Uterus (tissue), 2 donors: Measurements from ENCODE around the gene CALCB.

Source experiments
- CTCF ChIP-seq, 4 experiments: fragments of 200-600 bp in 2 of 4; fragments of 450-650 bp in 2 of 4; sonication (generic) in 2 of 4; IDR thresholded peaks; one replicate each; pipeline ENCODE4 v1.5.1; 2016 to 2019; ENCODE audit warnings: antibody characterized with exemption in 4 of 4, mild to moderate bottlenecking in 2 of 4, moderate library complexity in 1 of 4
- POLR2A ChIP-seq, 2 donors: fragments of 450-650 bp; IDR thresholded peaks; one replicate each; pipeline ENCODE4 v1.6.1; 2016; ENCODE audit warnings: antibody characterized with exemption in 2 of 2, mild to moderate bottlenecking in 1 of 2, moderate library complexity in 1 of 2

GRCh38 chr11:15053191-15053685 is 20.2 kb upstream of the CALCB start:
- TF ChIP-seq CTCF (IDR thresholded peaks at IDR 0.05) (no peak), POLR2A (IDR thresholded peaks at IDR 0.05) (no peak)
